Endometrium (tissue), 2 donors: ENCODE measurements around the gene SLIT3.

Experiments
- FAIRE-seq: peaks from 2 replicates; lab custom pipeline; 2012; peaks lifted over from hg19 to GRCh38; lab: Jason Lieb, UNC
- donor health status: control.
- donor health status: control.

SLIT3 gene

DNA sequence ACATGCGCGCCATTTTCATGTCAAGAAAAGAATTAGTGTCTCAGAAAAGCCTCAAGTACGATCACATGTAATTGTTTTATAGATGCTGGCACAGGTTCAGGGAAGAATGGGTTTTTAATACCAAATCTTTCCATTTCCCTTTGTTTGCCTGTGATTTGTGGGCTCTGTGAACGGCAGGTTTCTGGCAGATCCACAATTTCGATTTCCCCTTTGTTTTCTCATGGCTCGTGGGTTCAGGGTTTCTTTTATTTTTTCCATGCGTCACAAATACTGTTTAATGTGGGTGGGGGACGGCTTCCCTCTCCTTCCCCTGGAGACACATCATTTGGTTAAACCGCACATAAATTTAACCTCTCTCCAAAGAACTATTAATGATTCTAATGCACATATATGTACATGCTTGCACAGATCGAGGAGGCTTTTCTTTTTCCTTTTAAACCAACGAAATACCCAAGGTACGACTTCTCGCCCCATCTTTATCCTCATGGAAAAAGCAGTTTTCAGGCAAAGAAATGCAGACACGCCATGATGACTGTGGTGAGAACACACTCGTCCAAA is 195.9 kb downstream of the SLIT3 start:
- no peak for FAIRE-seq

DNA sequence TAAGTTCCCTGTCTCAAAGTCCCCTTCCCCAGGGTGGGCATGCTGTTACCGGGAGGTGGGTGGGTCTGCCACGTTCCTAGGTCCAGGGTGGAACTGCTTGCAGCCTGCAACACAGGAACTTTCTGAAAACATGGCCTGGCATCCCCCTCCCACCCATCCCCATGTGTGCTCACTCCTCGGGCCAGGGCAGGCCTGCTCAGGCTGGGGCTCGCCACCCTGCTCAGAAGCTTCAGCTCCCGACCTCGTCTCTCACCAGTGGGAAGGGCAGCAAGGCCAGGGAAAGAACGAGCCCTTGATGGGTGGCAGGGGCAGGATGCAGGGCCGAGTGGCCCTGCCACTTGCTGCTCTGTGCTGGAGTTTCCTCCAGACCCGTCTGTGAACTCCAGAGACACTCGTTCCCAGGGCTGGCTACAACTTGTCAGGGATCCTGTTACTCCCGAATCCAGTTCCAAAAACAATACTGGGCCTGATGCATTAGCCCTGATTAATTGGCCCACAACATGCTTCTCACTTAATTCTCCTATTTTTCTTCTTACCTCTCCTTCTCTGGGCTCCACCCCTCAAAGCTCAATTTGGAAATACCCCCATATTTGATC is 197.3 kb downstream of the SLIT3 start:
- FAIRE-seq: no peak

DNA sequence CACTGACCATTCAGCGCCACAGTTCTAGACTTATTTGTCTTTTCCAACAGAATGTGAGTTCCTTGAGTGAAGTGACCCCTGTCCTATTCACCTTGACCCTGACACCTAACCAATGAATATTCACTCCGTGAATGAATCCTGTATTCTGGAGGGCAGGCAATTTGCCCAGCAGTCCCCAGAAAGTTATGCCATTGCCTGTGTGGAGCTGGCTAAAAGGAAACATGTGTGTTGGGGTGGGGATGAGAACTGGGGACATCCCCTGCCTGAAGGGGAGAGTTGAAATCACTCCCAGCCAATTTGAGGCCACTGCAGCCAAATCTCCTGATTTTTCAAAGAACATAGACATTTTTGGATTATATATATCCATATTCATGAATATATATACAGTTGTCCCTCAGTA is 199.0 kb downstream of the SLIT3 start:
- FAIRE-seq: no peak

DNA sequence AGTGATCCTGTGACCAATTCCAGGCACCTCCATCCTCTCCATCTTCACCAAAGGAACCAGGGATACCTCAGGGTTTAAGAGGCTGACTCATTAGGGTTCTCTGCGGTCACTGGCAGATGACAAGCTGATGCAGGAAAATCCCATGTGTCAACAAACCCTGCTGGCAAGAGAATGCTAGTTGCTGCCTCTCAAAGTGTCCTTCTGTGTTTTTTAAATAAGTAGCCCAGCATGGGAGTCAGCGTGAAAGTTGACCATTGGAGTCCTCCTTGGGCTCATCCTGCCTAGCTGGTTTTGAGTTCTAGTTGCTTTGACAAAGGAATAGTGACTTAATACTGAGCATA is 200.2 kb downstream of the SLIT3 start:
- no peak for FAIRE-seq

DNA sequence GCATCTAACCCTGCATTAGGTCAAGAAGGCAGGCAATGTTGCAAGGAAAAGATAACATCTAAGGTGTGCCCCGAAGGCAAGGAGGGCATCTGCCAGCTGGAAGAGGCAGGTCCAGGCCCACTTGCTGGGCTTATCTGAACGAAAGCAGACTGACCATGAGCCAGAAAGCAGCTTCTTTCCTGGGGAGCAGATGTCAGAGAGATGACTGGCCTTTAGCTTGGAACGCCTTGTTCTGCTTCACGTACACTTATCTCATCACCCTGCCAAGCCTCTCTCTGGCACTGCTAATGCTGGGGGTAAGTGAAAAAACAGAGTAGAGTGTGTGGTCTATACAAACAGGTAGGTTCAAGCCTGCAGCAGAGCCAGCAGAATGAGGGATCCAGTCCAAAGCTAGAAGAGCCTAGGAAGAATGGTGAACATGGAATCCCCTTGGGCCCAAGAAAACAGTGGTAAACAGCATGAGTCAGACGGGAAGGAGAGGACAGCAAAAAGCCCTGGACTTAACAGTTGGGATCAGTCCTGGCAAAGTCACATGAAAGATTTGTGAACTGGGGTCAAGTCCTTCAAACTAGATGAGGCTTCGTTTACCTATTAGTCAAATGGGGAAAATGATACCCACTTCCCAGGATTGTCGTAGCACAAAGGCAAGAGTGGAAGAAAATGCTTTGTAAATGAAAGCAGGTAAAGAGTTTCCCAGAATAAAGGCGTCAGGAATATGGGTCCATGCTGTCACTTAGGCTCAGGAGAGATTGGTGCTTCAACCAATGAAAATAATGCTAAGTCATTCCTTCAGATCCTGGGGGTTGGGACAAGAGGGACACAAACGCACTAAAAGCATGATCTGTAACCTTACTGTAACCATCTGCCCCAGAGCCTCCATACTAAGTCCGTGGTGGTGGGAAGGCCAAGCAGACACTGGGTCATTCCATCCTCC is 200.9 kb downstream of the SLIT3 start:
- no peak for FAIRE-seq

DNA sequence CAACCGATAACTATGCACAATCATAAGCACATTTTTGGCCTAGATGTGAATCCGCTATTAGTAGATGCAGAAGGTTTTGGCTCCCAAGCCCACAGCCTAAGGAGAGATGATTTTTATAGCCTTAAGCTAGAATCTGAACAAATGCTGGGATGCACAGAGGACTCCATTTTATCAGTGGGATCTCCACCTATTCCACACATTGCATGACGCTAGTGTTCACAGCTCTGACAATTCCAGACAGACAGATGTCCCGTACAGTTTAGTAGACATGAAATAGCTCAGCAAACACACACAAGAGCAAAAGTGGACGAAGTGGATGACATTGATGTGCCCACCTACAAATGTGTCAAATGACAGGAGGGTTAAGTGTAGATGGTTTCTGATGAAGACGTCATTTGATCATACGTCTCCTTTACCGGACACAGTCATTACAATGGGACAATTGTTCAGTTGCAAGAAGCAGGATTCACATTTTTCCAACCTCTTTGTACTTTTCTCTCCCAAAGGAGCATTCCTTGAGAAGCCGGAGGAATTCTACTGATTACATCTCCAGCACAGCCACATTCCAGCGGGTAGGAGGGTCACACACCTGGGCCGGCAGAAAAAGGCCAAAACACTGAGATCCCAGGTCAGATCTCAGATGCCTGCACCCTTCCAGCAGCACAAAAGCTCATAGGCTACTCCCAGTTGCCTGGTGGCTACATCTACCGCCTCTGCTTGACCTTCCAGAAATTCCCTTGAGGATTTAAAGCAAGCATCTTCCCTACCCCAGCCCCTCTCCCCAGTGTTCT is 202.4 kb downstream of the SLIT3 start:
- FAIRE-seq: no peak

DNA sequence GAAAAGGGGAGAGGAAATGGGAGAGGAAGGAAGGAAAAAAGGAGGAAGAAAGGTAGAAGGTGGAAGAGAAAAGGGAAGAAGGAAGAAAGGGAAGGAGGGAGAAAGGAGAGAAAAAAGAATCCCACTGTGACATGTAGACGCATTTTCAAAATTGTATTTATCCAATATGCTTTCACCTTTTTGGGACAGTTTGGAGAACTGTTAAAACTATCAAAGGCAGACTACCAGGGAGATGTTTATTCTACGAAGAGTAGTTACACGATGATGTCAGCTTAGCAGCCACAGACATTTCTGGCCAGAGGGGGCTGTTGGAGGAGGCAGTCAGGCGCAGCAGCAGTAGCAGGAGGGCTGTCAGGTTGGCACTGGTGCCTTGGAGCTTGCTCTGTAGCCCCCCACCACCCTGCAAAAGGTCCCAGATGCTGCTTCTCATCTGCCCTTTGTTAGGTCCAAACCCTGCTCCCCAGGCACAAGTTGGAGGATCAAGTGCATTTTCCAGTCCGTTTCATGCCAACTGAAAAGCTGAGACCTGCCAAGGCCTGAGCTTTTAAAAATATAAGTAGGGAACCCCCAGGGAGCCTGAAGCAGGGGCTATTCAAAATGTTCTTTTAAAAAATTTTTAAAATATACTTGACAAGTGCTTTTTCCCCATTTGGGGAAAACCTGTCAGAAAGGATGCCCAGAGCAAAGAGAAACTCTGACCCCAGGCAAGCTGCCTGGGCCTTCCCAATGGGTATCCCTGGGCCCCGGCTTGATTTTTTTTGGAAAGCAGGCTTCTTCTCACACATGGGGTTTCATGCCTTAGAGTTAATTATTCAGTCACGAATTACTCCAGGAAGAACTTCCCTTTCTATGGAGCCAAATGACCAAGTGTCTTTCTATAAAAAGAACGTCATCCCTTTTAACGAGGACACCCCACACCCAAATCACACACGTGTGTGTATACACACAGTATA is 203.3 kb downstream of the SLIT3 start:
- FAIRE-seq: no peak

DNA sequence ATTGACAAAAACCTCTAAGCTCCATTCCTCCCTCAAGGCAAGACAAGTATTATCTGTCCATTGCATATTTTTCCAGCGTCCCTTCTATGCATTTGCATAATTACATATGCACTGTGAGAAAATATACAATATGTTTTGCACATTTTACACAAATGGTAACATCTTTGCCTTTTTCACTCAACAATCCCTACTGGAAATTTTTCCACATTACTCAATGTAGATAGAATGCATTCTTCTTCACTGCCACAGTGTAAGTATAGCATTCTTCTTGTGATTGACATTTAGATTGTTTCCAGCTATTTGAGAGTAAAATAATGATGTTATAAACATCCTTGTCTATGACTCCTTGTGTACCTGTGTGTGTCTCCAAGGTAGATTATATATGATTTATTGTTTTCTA is 205.0 kb downstream of the SLIT3 start:
- FAIRE-seq: no peak

DNA sequence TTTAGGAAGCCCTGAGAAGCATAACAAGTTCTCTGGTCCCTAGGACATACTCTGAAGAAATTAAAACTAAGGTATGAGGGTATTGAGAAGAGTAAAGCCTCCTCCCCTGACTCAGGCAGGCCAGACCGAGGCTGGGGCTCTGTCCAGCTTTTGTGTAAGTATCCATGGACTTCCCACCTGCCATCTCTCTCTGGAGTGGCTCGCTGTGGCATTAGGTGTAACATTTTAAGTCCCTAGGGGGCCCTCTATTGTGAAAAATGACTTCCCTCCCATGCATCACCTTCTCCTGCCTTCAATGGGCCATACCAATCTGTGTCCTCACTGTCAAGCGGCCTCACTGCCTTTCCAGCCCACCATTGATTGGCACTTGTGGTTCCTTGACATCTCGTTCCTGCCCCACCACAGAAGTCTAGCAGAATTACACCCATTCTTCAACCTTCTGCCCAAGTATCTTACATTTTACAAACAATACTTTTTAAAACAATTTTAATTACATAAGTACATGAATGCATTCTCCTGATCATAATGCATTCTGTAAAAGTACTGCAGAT is 205.5 kb downstream of the SLIT3 start:
- no peak for FAIRE-seq

DNA sequence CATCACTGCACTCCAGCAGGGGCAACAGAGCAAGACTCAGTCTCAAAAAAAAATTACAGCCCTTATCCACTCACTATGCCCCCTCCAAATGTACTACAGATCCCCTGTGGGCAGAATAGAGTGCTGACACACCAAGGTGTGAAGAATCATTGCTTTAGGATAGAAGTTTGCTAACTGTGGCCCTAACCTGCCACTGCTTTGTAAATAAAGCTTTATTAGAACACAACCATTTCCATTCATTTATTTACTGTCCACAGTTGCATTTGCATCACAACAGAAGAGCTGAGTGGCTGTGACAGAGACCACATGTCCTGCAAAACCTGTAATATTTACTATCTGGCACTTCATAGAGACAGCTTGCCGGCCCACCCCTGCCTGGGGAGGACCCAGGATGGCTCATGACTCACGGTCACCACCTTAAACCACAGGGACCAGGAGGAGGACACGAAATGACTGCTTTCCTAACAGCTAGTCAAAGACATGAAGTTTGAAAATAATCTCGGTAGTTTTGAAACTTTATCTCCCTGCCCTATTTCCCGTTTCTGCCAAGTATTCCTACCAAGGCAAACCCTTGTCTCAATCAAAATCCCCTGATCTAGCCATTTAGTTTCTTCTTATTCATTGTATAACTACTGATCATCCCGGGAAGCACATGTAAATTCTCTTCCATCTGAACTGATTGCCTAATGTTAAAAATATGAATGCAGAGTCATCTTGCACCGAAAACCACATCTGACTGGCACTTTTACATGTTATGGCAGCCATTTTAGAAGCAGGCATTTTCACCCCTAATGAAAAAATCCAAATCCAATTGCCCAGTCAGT is 206.1 kb downstream of the SLIT3 start:
- no peak for FAIRE-seq

DNA sequence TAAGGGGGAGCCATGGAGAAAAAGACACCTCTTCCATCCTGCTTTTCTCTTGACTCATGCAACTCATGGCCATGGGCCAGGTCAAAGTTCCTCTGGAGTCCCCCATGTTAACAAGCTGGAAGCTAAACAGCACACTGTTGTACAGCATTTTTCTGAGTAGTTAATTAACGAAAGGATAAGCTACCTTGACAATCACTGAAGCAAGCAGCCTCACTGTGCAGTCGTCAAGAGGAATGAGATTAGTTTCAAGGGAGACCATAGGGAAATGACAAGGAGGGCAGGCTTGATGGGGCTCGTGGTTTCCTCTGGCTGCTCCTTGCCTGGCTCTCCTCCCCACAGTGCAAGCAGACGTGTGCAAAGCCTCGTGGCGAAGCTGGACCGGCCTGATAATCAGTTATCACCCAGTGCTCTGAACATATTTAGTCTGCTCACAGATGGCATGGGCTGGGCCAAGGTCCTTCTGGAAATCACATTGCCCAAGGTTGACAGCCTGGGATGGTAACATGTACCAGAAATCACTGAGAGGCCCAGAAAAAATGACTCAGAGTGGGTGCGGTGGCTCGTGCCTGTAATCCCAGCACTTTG is 209.5 kb downstream of the SLIT3 start:
- FAIRE-seq: no peak

DNA sequence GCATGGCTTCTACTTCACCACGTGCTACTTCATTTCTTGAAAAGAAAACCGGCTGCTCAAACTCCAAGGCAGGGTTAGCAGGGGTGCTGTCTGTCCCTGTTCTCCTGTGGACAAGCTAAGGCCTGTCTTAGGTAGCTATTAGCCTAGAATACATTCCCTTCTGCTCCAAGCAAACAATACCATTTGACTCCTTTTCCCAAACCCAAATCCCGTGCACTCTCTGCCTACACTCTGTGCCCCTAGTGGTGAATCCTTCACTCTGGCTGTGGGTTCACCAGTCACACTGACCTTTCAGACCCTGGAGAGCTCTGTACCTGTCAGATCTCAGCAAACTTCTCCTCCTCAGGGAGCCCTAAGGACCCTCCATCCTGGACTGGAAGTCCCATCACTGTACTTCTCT is 211.6 kb downstream of the SLIT3 start:
- FAIRE-seq: no peak

DNA sequence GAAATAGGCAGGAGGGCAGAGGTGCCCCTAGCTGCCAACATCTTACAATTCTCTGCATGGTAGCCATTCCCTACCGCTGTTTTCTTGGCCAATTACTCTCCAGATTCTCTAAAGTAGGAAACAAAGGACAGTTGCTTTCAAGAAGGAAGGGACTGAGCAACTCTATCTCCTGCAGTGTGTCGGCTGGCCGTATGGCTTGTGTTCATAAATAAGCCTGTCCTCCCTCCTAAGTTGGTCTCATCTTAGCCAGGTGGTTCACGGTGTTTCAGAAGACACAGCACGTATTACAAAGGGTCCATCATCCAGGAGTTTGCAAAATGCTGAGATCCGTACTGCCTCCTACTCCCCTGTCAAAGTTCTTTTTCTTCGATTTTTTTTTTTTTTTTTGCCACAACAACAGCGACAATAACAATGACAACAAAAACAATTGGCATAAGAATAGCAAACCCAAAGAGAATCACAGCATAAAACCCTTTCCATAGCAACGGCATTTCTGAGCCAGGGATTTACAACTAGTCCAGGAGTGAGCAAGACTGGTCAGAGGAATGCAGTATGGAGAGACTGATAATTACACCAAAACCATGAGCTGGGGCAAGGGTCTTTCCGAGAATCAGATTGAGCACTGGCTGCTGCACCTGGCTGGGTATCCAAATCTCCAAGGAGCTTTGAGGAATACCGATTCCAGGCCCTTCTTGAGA is 212.8 kb downstream of the SLIT3 start:
- no peak for FAIRE-seq

DNA sequence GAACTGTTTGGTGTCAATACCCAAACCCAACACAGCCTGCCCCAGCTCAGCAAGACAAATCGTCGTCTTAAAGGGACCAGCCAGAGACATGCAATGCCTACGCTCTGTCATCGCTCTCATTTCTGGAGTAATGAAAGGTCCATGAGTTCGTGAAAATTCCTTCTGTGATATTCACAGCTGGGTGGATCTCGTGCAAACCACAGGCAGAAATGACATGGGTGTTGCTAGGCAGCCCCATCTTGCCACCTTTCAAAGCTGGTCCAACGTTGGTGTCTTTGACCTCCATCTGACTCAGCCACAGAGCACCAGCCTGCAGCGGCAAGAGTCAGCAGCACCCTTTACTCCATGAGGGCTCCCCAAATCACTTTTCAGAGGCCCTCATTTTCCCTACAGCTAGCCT is 215.3 kb downstream of the SLIT3 start:
- FAIRE-seq: no peak

DNA sequence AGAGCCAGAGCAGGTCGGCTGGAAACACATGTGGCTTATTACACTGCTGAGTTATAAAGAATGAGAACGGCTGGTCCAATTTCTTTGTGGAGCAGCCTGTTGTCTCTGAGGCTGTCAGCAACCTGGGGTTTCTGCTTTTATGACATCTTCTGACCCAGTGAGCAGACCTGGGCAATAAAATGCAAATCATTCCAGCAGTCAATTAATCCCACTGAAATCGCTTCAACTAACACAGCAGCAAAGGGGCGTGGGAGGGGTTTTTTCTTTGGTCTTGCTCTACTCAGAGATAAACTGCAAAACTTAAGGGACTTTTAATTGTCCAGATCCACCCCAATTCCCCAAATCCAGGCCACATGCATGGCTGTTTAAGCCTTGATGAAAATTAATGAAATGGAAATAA is 215.7 kb downstream of the SLIT3 start:
- FAIRE-seq: no peak

DNA sequence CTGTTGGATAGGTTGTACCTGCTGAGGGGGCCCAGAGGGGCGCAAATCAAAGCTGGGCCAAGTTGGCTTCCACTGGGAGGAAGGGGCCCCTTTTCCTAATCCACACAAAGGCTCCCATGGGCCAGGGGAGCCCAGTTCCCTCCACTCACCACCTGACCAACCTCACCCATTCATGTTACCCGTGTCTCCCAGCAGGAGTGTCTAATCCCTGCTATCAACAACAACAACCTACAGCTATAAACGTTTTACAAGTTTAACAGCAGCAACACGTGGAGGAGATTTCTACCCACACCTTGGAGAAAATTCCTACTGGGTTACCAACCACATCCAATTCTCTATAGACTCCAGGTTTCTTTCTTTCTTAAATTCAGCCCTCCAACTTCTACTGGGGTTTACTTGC is 216.2 kb downstream of the SLIT3 start:
- FAIRE-seq: no peak

DNA sequence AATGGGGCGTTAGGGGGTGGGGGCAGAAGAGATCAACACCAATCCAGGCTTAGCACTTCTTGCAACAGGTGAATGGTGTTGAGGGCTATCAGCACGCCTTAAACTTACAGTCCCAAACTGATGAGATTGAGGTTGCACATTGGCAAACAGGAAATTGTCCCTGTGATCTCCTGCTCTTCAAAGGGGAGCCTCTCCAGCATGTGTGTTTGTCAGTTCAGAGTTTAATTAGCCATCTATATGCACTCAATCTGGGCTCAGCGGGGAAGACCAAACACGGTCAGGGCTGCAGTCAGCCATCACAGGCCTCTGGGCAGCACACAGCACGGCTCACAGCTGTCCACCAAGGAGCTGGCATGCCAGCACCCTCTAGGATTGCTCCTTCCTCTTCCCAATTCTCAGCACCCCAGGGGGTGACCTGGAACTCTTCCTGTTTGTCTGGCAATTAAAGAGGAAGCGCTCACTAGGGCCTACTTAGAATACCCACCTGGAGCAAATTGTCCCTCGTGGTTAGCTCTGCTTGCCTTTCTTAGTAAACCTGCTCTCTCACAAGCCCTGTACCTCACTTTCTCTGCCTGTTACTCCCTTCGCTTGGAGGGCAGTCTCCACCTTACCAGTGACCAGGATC is 217.4 kb downstream of the SLIT3 start:
- FAIRE-seq: no peak

DNA sequence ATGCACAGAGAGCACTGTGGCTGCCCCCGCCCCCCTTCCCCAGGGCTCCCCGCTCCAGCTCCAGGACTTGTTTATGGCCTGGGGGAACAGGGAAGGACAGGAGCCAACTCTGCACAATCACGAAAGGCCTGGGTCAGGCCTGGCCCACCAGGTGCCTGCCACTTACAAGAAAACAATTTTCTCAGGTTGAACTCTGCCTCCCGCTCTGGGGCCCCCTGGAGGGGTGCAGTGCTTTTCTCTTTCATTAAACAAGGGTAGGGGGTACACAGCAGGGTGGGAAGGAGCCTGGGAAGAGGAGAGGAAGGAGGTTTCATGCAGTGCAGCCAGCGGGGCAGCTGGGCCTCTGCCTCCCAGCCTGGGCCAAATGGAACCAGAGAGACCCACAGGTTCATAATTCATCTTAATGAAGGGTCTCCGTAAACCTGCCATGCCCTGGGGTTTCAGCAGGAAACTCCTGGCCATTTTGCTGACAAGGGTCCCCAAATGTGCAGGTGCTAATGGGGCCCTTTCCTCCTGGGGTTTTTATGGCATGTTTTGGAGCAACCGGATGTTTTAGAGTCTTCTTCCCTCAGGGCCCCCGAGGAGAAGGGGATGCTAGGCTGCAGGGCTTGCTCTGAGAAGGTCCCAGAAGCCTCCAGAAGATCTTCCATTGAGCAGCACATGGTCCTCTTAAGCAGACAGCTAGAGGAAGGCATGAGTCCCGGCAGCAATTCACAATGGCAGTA is 219.8 kb downstream of the SLIT3 start:
- no peak for FAIRE-seq
